Upper lobe of left lung (tissue), 6 donors: ENCODE measurements around the gene TMEM39A. TPM values are rescaled to one million over a fixed set of nuclear protein-coding genes. Genes with fewer than 3 reads are reported as not detected.

Source experiments
- ATAC-seq, 2 donors: fragments of 200-7000 bp; cut with Tn5 transposase; one replicate each; pipeline ENCODE4 v1.9.1; 2022; ENCODE audit warnings: mild to moderate bottlenecking in 2 of 2, moderate library complexity in 2 of 2; ENCODE audit not compliant: low FRiP score in 2 of 2
- DNase-seq, 2 donors: peaks; one replicate each; pipeline ENCODE4 v3.0.0-alpha.2; 2019 to 2020
- H3K27ac ChIP-seq, 4 donors: fragments of 200-600 bp; sonication (generic); one replicate each; pipeline ENCODE4 v1.5.1; 2016 to 2019
- H3K27me3 ChIP-seq, 4 donors: fragments of 200-600 bp; sonication (generic); one replicate each; pipeline ENCODE4 v1.5.1; 2017 to 2019
- H3K36me3 ChIP-seq, 4 donors: fragments of 200-600 bp; sonication (generic); one replicate each; pipeline ENCODE4 v1.5.1; 2016 to 2019
- H3K4me1 ChIP-seq, 4 donors: fragments of 200-600 bp; sonication (generic); one replicate each; pipeline ENCODE4 v1.5.1; 2018 to 2019
- H3K4me3 ChIP-seq, 4 donors: fragments of 200-600 bp; sonication (generic); one replicate each; pipeline ENCODE4 v1.5.1; 2017 to 2019; ENCODE audit warnings: mild to moderate bottlenecking in 2 of 4, moderate library complexity in 1 of 4
- H3K9me3 ChIP-seq, 4 donors: fragments of 200-600 bp; sonication (generic); one replicate each; pipeline ENCODE4 v1.5.1; 2018 to 2019
- CTCF ChIP-seq, 6 experiments: fragments of 450-650 bp in 4 of 6; fragments of 200-600 bp in 2 of 6; sonication (generic) in 2 of 6; IDR thresholded peaks; one replicate each; pipeline ENCODE4 v1.5.1; 2016 to 2019; ENCODE audit warnings: antibody characterized with exemption in 6 of 6
- EP300 ChIP-seq, 4 donors: sonication (generic); formaldehyde crosslinking; IDR thresholded peaks; one replicate each; pipeline ENCODE4 v1.5.1; 2017; ENCODE audit warnings: antibody characterized with exemption in 4 of 4, control low read depth in 2 of 4
- POLR2A ChIP-seq, 4 donors: fragments of 450-650 bp; IDR thresholded peaks; one replicate each; pipeline ENCODE4 v1.5.1; 2016 to 2017; ENCODE audit warnings: antibody characterized with exemption in 4 of 4, mild to moderate bottlenecking in 2 of 4
- POLR2AphosphoS5 ChIP-seq, 2 donors: sonication (generic); formaldehyde crosslinking; IDR thresholded peaks; one replicate each; pipeline ENCODE4 v1.5.1; 2017; ENCODE audit warnings: antibody characterized with exemption in 2 of 2
- whole genome bisulfite sequencing, 2 donors: methylation state at CpG; one replicate each; pipeline ENCODE4 v1.1.5; 2017 to 2018; 5-methylcytosine and 5-hydroxymethylcytosine counted together
- total RNA-seq, 6 donors: library from RNA; depleted of rRNA in 4 of 6; stranded (reverse); fragments of >200 nt in 4 of 6; gene quantifications; one replicate each; pipeline versions ENCODE4 v1.1.0 to v1.2.1, GENCODE V29; 2016 to 2021
- donor health status: DM: no; HTN: no; CAD: no; lungs with moderate emphysema.
- donor health status: DM: no; HTN: yes; CAD: no; lungs with severe emphysema.

The TMEM39A gene
- total RNA-seq, 6 donors from 2014 or later, result 15.9 to 52.6 (median 46.1) TPM

DNA sequence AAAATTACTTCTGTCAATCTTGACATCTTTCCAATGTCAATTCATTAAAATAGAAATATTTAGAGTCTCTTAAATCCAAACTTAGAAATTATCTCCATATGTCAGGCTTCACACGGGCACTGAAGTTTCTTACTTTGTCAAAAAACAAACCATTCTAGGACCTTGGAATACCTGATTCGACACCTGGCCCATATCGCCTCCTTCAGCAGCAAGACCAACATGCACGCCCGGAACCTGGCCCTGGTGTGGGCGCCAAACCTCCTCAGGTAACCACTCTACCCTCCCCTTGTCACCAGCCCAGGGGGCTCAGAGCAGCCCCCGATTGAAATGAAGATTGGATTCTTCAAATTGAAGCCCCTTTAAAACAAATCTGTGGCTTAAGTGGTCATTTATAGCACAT lies 81.3 kb downstream of the TMEM39A start:
- 89 to 98% methylated on average over 7 of the region's 7 CpGs for WGBS, 2 donors
- no peak for TF ChIP-seq CTCF (IDR thresholded peaks at IDR 0.05)
- TF ChIP-seq POLR2A (IDR thresholded peaks at IDR 0.05), result no peak
- TF ChIP-seq EP300 (IDR thresholded peaks at IDR 0.05), result no peak
- no peak for TF ChIP-seq POLR2AphosphoS5 (IDR thresholded peaks at IDR 0.05)
- H3K9me3 ChIP-seq, result no peaks in the 10 kb centered on the region
- H3K4me3 ChIP-seq, result no peak overlapping the region
- ATAC-seq (no peak), DNase-seq (peak in 1 of 2 donors; percentile 22)
- peaks cover 3 to 74% (median 36%) of the 10 kb centered on the region in 4 donors for H3K36me3 ChIP-seq
- no peaks in the 10 kb centered on the region for H3K27me3 ChIP-seq
- H3K27ac ChIP-seq, result no peak overlapping the region
- H3K4me1 ChIP-seq, result no peaks in the 10 kb centered on the region

GRCh38 chr3:119380697-119381096 lies 82.7 kb downstream of the TMEM39A start:
- ATAC-seq (no peak), DNase-seq (no peak)
- WGBS, 2 donors, result 72 to 78% methylated on average over 3 of the region's 3 CpGs

More at GRCh38 chr3:119380697-119381096, 82.7 kb downstream of the TMEM39A start:
- Histone ChIP-seq H3K4me3 (no peak overlapping the region), H3K9me3 (no peaks in the 10 kb centered on the region), H3K27me3 (no peaks in the 10 kb centered on the region), H3K36me3 (peaks cover 3 to 70% (median 34%) of the 10 kb centered on the region in 4 donors), H3K4me1 (no peaks in the 10 kb centered on the region), H3K27ac (no peak overlapping the region)
- TF ChIP-seq EP300 (IDR thresholded peaks at IDR 0.05) (no peak), POLR2AphosphoS5 (IDR thresholded peaks at IDR 0.05) (no peak), POLR2A (IDR thresholded peaks at IDR 0.05) (no peak), CTCF (IDR thresholded peaks at IDR 0.05) (no peak)

Other genes with a start within 250 kb of the TMEM39A start
- gene B4GALT4, start 222.7 kb downstream of the TMEM39A start, total RNA-seq, result 10 to 100 TPM in 5 of 6 donors, 1 to 10 TPM in 1; 7.3 to 24.3 (median 16.6) TPM
- 10 to 100 TPM; 47.1 to 91.0 (median 66.2) TPM for gene ARHGAP31, start 169.2 kb downstream of the TMEM39A start, total RNA-seq
- gene POGLUT1, start 5.3 kb upstream of the TMEM39A start, total RNA-seq, result 10 to 100 TPM in 5 of 6 donors, 1 to 10 TPM in 1; 8.4 to 19.8 (median 15.4) TPM
- gene TIMMDC1, start 34.9 kb upstream of the TMEM39A start, total RNA-seq, result 100 to 1,000 TPM in 1 of 6 donors, 10 to 100 TPM in 5; 33.6 to 105 (median 52.8) TPM
- gene CD80, start 96.0 kb upstream of the TMEM39A start, total RNA-seq, result 10 to 100 TPM in 2 of 6 donors, 1 to 10 TPM in 4; 5.8 to 26.4 (median 8.7) TPM
- 10 to 100 TPM; 18.9 to 33.8 (median 25.1) TPM for gene ADPRH, start 115.9 kb upstream of the TMEM39A start, total RNA-seq
- 10 to 100 TPM in 4 of 6 donors, 1 to 10 TPM in 2; 1.0 to 27.8 (median 14.6) TPM for gene PLA1A, start 134.3 kb upstream of the TMEM39A start, total RNA-seq
- gene POPDC2, start 197.0 kb upstream of the TMEM39A start, total RNA-seq, result 1 to 10 TPM; 2.0 to 5.2 (median 2.2) TPM
- 10 to 100 TPM; 32.3 to 60.8 (median 51.8) TPM for gene COX17, start 213.8 kb upstream of the TMEM39A start, total RNA-seq
- gene CFAP91, start 239.4 kb upstream of the TMEM39A start, total RNA-seq, result 10 to 100 TPM in 2 of 6 donors, 1 to 10 TPM in 4; 2.3 to 47.8 (median 6.6) TPM